ENCODE measurements around the gene PLEKHA6. TPM values are rescaled to one million over a fixed set of nuclear protein-coding genes. Genes with fewer than 3 reads are reported as not detected.

Gene PLEKHA6
- total RNA-seq, 4 donors from 2014 or later = 5.9 to 13.6 (median 8.4) TPM

GRCh38 chr1:204272505-204272904 lies 87.2 kb downstream of the PLEKHA6 start:
- Histone ChIP-seq H3K27ac (no peak overlapping the region), H3K27me3 (no peaks in the 10 kb centered on the region), H3K4me3 (no peak overlapping the region), H3K4me1 (no peaks in the 10 kb centered on the region), H3K9me3 (no peaks in the 10 kb centered on the region), H3K36me3 (no peaks in the 10 kb centered on the region)
- no peak for DNase-seq
- TF ChIP-seq POLR2A (IDR thresholded peaks at IDR 0.05) (no peak), CTCF (IDR thresholded peaks at IDR 0.05) (no peak)
- intact Hi-C loops (cut with DNase I; ENCODE audit: low total_unique reads) = no loop called here

GRCh38 chr1:204271970-204272369 lies 87.8 kb downstream of the PLEKHA6 start:
- H3K27me3 ChIP-seq = no peaks in the 10 kb centered on the region
- H3K4me3 ChIP-seq = no peak overlapping the region
- no peak for DNase-seq
- intact Hi-C loops (cut with DNase I; ENCODE audit: low total_unique reads) = no loop called here
- H3K36me3 ChIP-seq = no peaks in the 10 kb centered on the region
- TF ChIP-seq POLR2A (IDR thresholded peaks at IDR 0.05) (no peak), CTCF (IDR thresholded peaks at IDR 0.05) (no peak)
- H3K9me3 ChIP-seq = no peaks in the 10 kb centered on the region
- no peaks in the 10 kb centered on the region for H3K4me1 ChIP-seq
- no peak overlapping the region for H3K27ac ChIP-seq

GRCh38 chr1:204268101-204268500 lies 91.6 kb downstream of the PLEKHA6 start:
- Histone ChIP-seq H3K4me1 (no peaks in the 10 kb centered on the region), H3K27me3 (no peaks in the 10 kb centered on the region), H3K4me3 (no peak overlapping the region), H3K27ac (no peak overlapping the region), H3K9me3 (no peaks in the 10 kb centered on the region), H3K36me3 (no peaks in the 10 kb centered on the region)
- intact Hi-C loops (cut with DNase I; ENCODE audit: low total_unique reads) = no loop called here
- no peak for DNase-seq
- TF ChIP-seq POLR2A (IDR thresholded peaks at IDR 0.05) (no peak), CTCF (IDR thresholded peaks at IDR 0.05) (no peak)

- Histone ChIP-seq H3K27me3 (no peaks in the 10 kb centered on the region), H3K27ac (no peak overlapping the region), H3K4me3 (no peak overlapping the region), H3K9me3 (no peaks in the 10 kb centered on the region), H3K4me1 (no peaks in the 10 kb centered on the region), H3K36me3 (no peaks in the 10 kb centered on the region)
- no peak for DNase-seq
- intact Hi-C loops (cut with DNase I; ENCODE audit: low total_unique reads) = no loop called here
- no peak for TF ChIP-seq CTCF (IDR thresholded peaks at IDR 0.05)
- no peak for TF ChIP-seq POLR2A (IDR thresholded peaks at IDR 0.05)
Observed at GRCh38 chr1:204267191-204267601, 92.5 kb downstream of the PLEKHA6 start.

GRCh38 chr1:204266504-204267034 lies 93.2 kb downstream of the PLEKHA6 start:
- intact Hi-C loops (cut with DNase I; ENCODE audit: low total_unique reads) = no loop called here
- Histone ChIP-seq H3K4me3 (no peak overlapping the region), H3K4me1 (no peaks in the 10 kb centered on the region), H3K27ac (no peak overlapping the region), H3K9me3 (no peaks in the 10 kb centered on the region), H3K36me3 (no peaks in the 10 kb centered on the region), H3K27me3 (no peaks in the 10 kb centered on the region)
- TF ChIP-seq POLR2A (IDR thresholded peaks at IDR 0.05) = no peak
- TF ChIP-seq CTCF (IDR thresholded peaks at IDR 0.05) = no peak
- DNase-seq = no peak
